UCSD-AML1 (cell line): ENCODE measurements around the gene FPR1.
"Not testable (repeated sequence)": the region's sequence is repeated elsewhere in the genome, so short reads cannot be mapped to it uniquely, and the experiment has no call there.

Source experiments
- DNase-seq: peaks from one replicate; lab custom pipeline; 2025; ENCODE audit not compliant: unreplicated experiment; lab: John Stamatoyannopoulos, UW

The FPR1 gene

GRCh38 chr19:51779703-51780102 is 28.0 kb upstream of the FPR1 start:
- DNase-seq: no peak

GRCh38 chr19:51779181-51779580 is 27.5 kb upstream of the FPR1 start:
- DNase-seq: no peak

GRCh38 chr19:51777570-51778462 is 26.1 kb upstream of the FPR1 start:
- peak; percentile 52 for DNase-seq

GRCh38 chr19:51776561-51776960 is 24.9 kb upstream of the FPR1 start:
- DNase-seq: not testable (repeated sequence)

- no peak for DNase-seq
Measured at GRCh38 chr19:51772977-51773376, 21.3 kb upstream of the FPR1 start.

GRCh38 chr19:51771376-51772130 is 19.9 kb upstream of the FPR1 start:
- DNase-seq: no peak

GRCh38 chr19:51766461-51766860 is 14.8 kb upstream of the FPR1 start:
- no peak for DNase-seq

GRCh38 chr19:51765086-51765485 is 13.4 kb upstream of the FPR1 start:
- DNase-seq: no peak

- DNase-seq: no peak
Measured at GRCh38 chr19:51761696-51762095, 10.0 kb upstream of the FPR1 start.

GRCh38 chr19:51760697-51761356 is 9.1 kb upstream of the FPR1 start, which contains the start of gene FPR2:
FPR2 (plus strand) TSS chr19:51761180; CDS start chr19:51768659, 7,479 bp downstream.
- DNase-seq: peak; percentile 29

GRCh38 chr19:51755571-51755970 is 3.9 kb upstream of the FPR1 start:
- no peak for DNase-seq

GRCh38 chr19:51754770-51755169 is 3.1 kb upstream of the FPR1 start:
- no peak for DNase-seq

- DNase-seq: peak; percentile 31
Measured at GRCh38 chr19:51754109-51754508, 2.4 kb upstream of the FPR1 start.

- no peak for DNase-seq
Measured at GRCh38 chr19:51750400-51751094, 1.1 kb downstream of the FPR1 start.

GRCh38 chr19:51749979-51750378 is 1.7 kb downstream of the FPR1 start:
- DNase-seq: no peak

GRCh38 chr19:51746731-51747130 is 4.9 kb downstream of the FPR1 start:
- no peak for DNase-seq

- no peak for DNase-seq
Measured at GRCh38 chr19:51743405-51743804, 8.3 kb downstream of the FPR1 start.

GRCh38 chr19:51742789-51743188 is 8.9 kb downstream of the FPR1 start:
- DNase-seq: no peak

GRCh38 chr19:51740356-51740755 is 11.3 kb downstream of the FPR1 start:
- DNase-seq: no peak

GRCh38 chr19:51739466-51740213 is 12.0 kb downstream of the FPR1 start:
- no peak for DNase-seq
